Calu3 (cell line): ENCODE results near the gene DMKN. TPM values are rescaled to one million over a fixed set of nuclear protein-coding genes. Genes with fewer than 3 reads are reported as not detected.

Experiments used
- BruUV-seq: library from RNA; stranded (reverse); fragments of 400-500 nt; replicated peaks from 2 replicates; lab custom pipeline; 2021; lab: Mats Ljungman, UMichigan
- CTCF ChIA-PET: fragments of 300-600 bp; sonication (Branson Sonifier 250); formaldehyde crosslinking; loops from one replicate; lab custom pipeline; 2022; ENCODE audit warnings: antibody characterized with exemption; lab: Charles Lee
- DNase-seq: peaks from one replicate; pipeline ENCODE4 v3.0.0; 2022
- H3K27ac Mint-ChIP-seq: one replicate; pipeline ENCODE4 v1.8.0; 2022; ENCODE audit warnings: mixed read lengths; ENCODE audit not compliant: unreplicated experiment
- H3K27me3 Mint-ChIP-seq: one replicate; pipeline ENCODE4 v1.8.0; 2022; ENCODE audit warnings: mixed read lengths; ENCODE audit not compliant: unreplicated experiment
- H3K36me3 Mint-ChIP-seq: one replicate; pipeline ENCODE4 v1.8.0; 2022; ENCODE audit warnings: mild to moderate bottlenecking, moderate library complexity, mixed read lengths; ENCODE audit not compliant: insufficient read depth, unreplicated experiment
- H3K4me1 Mint-ChIP-seq: one replicate; pipeline ENCODE4 v1.8.0; 2022; ENCODE audit warnings: mild to moderate bottlenecking, low read depth, mixed read lengths; ENCODE audit not compliant: unreplicated experiment
- H3K4me3 Mint-ChIP-seq: one replicate; pipeline ENCODE4 v1.8.0; 2022; ENCODE audit warnings: mild to moderate bottlenecking, low read depth, moderate library complexity, mixed read lengths; ENCODE audit not compliant: unreplicated experiment
- H3K9me3 Mint-ChIP-seq: one replicate; pipeline ENCODE4 v1.8.0; 2022; ENCODE audit warnings: low read depth, mixed read lengths; ENCODE audit not compliant: unreplicated experiment
- intact Hi-C: fragments of 100-400 bp; cut with micrococcal nuclease; formaldehyde crosslinking; loops from one replicate; pipeline ENCODE4 v1.10.0; 2022; ENCODE audit not compliant: unreplicated experiment
- total RNA-seq: library from RNA; stranded (reverse); gene quantifications from 2 replicates; pipeline ENCODE4 v1.2.3, GENCODE V29; 2022
- TF ChIP-seq, protein P1 (sequence below): fragments of 200-600 bp; IDR thresholded peaks from one replicate; pipeline ENCODE4 v1.8.0; 2022; ENCODE audit warnings: antibody characterized with exemption; ENCODE audit not compliant: unreplicated experiment

DMKN gene
- total RNA-seq, 1 experiment from 2014 or later = 224 TPM

GRCh38 chr19:35531291-35531690, 17.8 kb upstream of the DMKN start:
- no peak overlapping the region for H3K27ac Mint-ChIP-seq
- CTCF ChIA-PET = interaction anchor here (0.6 to 3.3 kb wide), 2 partner anchors 21 to 90 kb away, joined by 3 to 14 read pairs; no protein-coding TSS in a partner anchor
- no TSS peak for BruUV-seq

DNA sequence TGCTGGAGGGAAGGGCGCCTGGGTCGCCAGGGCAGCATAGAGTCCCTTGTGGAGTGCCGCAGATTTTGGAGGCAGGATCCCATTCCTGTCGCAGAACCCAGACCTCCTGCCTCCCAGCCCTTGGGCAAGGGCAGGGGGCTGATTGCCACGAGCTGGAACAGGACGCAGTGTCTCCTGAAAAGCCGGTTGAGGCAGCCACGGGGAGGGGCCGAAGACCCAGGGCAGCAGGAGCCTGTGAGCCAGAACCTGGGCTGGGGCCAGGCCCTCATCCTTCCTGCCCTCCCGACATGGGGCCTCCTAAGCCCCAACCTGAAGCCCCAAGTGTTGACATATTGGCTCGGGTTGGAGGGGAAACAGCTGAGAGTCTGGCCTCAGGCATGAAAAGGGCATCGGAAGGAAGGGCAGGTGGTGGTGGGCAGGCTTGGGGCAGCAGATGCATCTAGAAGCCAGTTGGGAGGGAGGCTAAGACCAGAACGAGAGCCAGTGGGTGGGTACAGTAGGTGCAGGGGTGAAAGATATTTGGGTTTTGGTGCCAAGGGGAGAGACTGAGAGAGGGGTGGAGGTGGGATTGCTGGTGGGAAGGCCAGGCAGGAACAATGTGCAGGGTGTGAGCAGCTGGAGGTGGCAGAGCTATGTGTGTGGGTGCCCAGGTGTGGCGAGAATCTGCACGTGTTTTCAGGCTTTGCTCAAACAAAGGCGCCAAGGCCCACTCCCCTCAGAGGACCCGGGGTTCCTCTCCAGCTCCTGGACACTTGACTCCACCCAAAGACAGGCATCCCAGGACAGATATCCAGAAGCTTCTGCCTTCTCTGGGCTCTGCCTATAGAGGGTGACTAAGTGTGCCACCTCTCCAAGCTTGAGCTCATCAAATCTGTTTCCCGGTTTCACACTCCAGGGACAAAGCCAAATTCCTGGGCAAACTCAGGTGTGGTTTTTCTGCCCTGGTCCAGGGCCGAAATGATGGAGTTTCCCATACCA, 16.1 kb upstream of the DMKN start:
- CTCF ChIA-PET = interaction anchor here (1.3 to 3.3 kb wide), 2 partner anchors 12 to 19 kb away, joined by 3 to 14 read pairs; no protein-coding TSS in a partner anchor
- DNase-seq = no peak

More at GRCh38 chr19:35531291-35531690, 17.8 kb upstream of the DMKN start:
- intact Hi-C loops = no loop called here
- TF ChIP-seq, protein P1, sequence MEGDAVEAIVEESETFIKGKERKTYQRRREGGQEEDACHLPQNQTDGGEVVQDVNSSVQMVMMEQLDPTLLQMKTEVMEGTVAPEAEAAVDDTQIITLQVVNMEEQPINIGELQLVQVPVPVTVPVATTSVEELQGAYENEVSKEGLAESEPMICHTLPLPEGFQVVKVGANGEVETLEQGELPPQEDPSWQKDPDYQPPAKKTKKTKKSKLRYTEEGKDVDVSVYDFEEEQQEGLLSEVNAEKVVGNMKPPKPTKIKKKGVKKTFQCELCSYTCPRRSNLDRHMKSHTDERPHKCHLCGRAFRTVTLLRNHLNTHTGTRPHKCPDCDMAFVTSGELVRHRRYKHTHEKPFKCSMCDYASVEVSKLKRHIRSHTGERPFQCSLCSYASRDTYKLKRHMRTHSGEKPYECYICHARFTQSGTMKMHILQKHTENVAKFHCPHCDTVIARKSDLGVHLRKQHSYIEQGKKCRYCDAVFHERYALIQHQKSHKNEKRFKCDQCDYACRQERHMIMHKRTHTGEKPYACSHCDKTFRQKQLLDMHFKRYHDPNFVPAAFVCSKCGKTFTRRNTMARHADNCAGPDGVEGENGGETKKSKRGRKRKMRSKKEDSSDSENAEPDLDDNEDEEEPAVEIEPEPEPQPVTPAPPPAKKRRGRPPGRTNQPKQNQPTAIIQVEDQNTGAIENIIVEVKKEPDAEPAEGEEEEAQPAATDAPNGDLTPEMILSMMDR = no peak
- peaks cover 89% of the 10 kb centered on the region for H3K27me3 Mint-ChIP-seq
- H3K36me3 Mint-ChIP-seq = peaks cover 6% of the 10 kb centered on the region
- DNase-seq = no peak
- H3K4me1 Mint-ChIP-seq = no peaks in the 10 kb centered on the region
- no peak overlapping the region for H3K4me3 Mint-ChIP-seq
- no peaks in the 10 kb centered on the region for H3K9me3 Mint-ChIP-seq

GRCh38 chr19:35528218-35529038, 15.0 kb upstream of the DMKN start, which contains the start of gene SBSN:
Gene SBSN, minus strand, starts transcription at chr19:35528311. Its CDS starts 30 bp downstream, at chr19:35528281.
- Mint-ChIP-seq H3K4me3 (no peak within 1 kb of the TSS), H3K9me3 (no peaks in the 10 kb centered on the region), H3K27me3 (peaks cover 92% of the 10 kb centered on the region), H3K27ac (no peak within 1 kb of the TSS), H3K4me1 (no peaks in the 10 kb centered on the region), H3K36me3 (peaks cover 6% of the 10 kb centered on the region)
- CTCF ChIA-PET = interaction anchor here (3.3 kb wide), 1 partner anchor 18 kb away, joined by 14 read pairs; no protein-coding TSS in a partner anchor
- BruUV-seq = no TSS peak
- intact Hi-C loops = no loop called here
- TF ChIP-seq, protein P1 = no peak
- DNase-seq = no peak

More for the DNA sequence above, 16.1 kb upstream of the DMKN start:
- intact Hi-C loops = no loop called here
- BruUV-seq = no TSS peak
- TF ChIP-seq, protein P1 = no peak
- no peaks in the 10 kb centered on the region for H3K9me3 Mint-ChIP-seq
- H3K27ac Mint-ChIP-seq = no peak overlapping the region
- H3K4me3 Mint-ChIP-seq = no peak overlapping the region
- peaks cover 6% of the 10 kb centered on the region for H3K36me3 Mint-ChIP-seq
- H3K4me1 Mint-ChIP-seq = no peaks in the 10 kb centered on the region
- peaks cover 91% of the 10 kb centered on the region for H3K27me3 Mint-ChIP-seq

DNA sequence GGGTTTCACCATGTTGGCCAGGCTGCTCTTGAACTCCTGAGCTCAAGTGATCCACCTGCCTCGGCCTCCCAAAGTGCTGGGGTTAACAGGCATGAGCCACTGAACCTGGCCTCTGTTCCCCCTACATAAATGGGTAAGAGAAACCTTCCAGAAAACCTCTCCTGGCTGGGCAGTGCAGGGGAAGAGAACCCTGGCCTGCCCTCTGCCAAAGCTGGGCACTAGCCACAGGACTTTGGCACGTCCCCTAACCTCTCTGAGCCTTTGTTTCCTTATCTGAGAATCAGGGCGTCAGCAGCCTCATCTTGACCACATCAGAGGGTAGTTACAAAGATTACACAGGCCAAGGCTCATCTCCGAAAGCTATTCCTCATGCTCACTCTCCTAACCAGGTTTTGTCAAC, 12.4 kb upstream of the DMKN start:
- TF ChIP-seq, protein P1 = no peak
- no TSS peak for BruUV-seq
- CTCF ChIA-PET = interaction anchor here (0.7 kb wide), 1 partner anchor 9 kb away, joined by 3 read pairs; no protein-coding TSS in a partner anchor
- Mint-ChIP-seq H3K36me3 (no peaks in the 10 kb centered on the region), H3K9me3 (no peaks in the 10 kb centered on the region), H3K27ac (no peak overlapping the region), H3K27me3 (peaks cover 82% of the 10 kb centered on the region), H3K4me1 (no peaks in the 10 kb centered on the region), H3K4me3 (no peak overlapping the region)
- no peak for DNase-seq
- intact Hi-C loops = no loop called here
